OCI-LY7 (cell line): Measurements from ENCODE around the gene FAXC. TPM values are rescaled to one million over a fixed set of nuclear protein-coding genes. Genes with fewer than 3 reads are reported as not detected.

Source experiments
- BruUV-seq: library from RNA; stranded (reverse); fragments of 400-500 nt; replicated peaks from 2 replicates; lab custom pipeline; 2021; lab: Mats Ljungman, UMichigan
- CTCF ChIA-PET: fragments of 300-600 bp; sonication (Branson Sonifier 250); formaldehyde crosslinking; loops from one replicate; lab custom pipeline; 2022; ENCODE audit warnings: antibody characterized with exemption; ENCODE audit not compliant: unreplicated experiment; lab: Charles Lee
- POLR2A ChIA-PET: fragments of 300-600 bp; sonication (Branson Sonifier 250); formaldehyde crosslinking; loops from one replicate; lab custom pipeline; 2022; ENCODE audit warnings: antibody characterized with exemption; lab: Charles Lee
- DNase-seq: peaks from one replicate; pipeline ENCODE4 v3.0.0-alpha.2; 2015; ENCODE audit warnings: low spot score
- H2AFZ ChIP-seq: fragments of 200-600 bp; sonication (generic), shearing (Covaris generic); 2 replicates; pipeline ENCODE4 v1.6.1; 2014; ENCODE audit warnings: mild to moderate bottlenecking, antibody characterized with exemption, low read length, moderate library complexity
- H3K27ac ChIP-seq: fragments of 200-600 bp; sonication (generic); 2 replicates; pipeline ENCODE4 v1.5.1; 2014; ENCODE audit warnings: mixed run types, low read depth, mild to moderate bottlenecking, moderate library complexity, low read length, inconsistent platforms; ENCODE audit not compliant: poor library complexity, severe bottlenecking
- H3K36me3 ChIP-seq: fragments of 200-600 bp; sonication (generic); 2 replicates; pipeline ENCODE4 v1.6.1; 2014; ENCODE audit warnings: mild to moderate bottlenecking, antibody characterized with exemption, low read length, moderate library complexity, mixed read lengths; ENCODE audit not compliant: insufficient read depth
- H3K4me1 ChIP-seq: fragments of 200-600 bp; sonication (generic); 2 replicates; pipeline ENCODE4 v1.5.1; 2014; ENCODE audit warnings: mild to moderate bottlenecking, low read length; ENCODE audit not compliant: insufficient read depth, poor library complexity, severe bottlenecking
- H3K4me2 ChIP-seq: fragments of 200-600 bp; sonication (generic); 2 replicates; pipeline ENCODE4 v1.6.1; 2014; ENCODE audit warnings: mild to moderate bottlenecking, low read length
- H3K4me3 ChIP-seq: fragments of 200-600 bp; sonication (generic); 2 replicates; pipeline ENCODE4 v1.5.1; 2014; ENCODE audit warnings: mild to moderate bottlenecking, low read depth, low read length; ENCODE audit not compliant: poor library complexity, severe bottlenecking
- H3K79me2 ChIP-seq: fragments of 200-600 bp; sonication (generic); 2 replicates; pipeline ENCODE4 v1.6.1; 2016; ENCODE audit warnings: low read depth, mild to moderate bottlenecking, low read length, moderate library complexity, mixed read lengths; ENCODE audit not compliant: insufficient read depth
- H3K9me2 ChIP-seq: fragments of 200-600 bp; sonication (generic); 2 replicates; pipeline ENCODE4 v1.6.1; 2016; ENCODE audit warnings: mild to moderate bottlenecking, low read length, mixed read lengths; ENCODE audit not compliant: insufficient read depth
- H3K9me3 ChIP-seq: fragments of 200-600 bp; sonication (generic); 2 replicates; pipeline ENCODE4 v1.6.1; 2014; ENCODE audit warnings: mild to moderate bottlenecking, mixed run types, low read length, mixed read lengths
- H4K20me1 ChIP-seq: fragments of 200-600 bp; sonication (generic); 2 replicates; pipeline ENCODE4 v1.6.1; 2014; ENCODE audit warnings: mild to moderate bottlenecking, antibody characterized with exemption, low read length, moderate library complexity, mixed read lengths; ENCODE audit not compliant: insufficient read depth
- EZH2phosphoT487 ChIP-seq: fragments of 200-600 bp; sonication (generic); IDR thresholded peaks from 2 replicates; pipeline ENCODE4 v1.6.1; 2018; ENCODE audit warnings: low read depth, borderline replicate concordance, mild to moderate bottlenecking, mixed run types, antibody characterized with exemption, low read length, moderate library complexity, mixed read lengths
- intact Hi-C: fragments of 100-400 bp; cut with micrococcal nuclease; formaldehyde crosslinking; loops from one replicate; pipeline ENCODE4 v1.10.0; 2022; ENCODE audit not compliant: unreplicated experiment
- total RNA-seq, 2 experiments: library from RNA; depleted of rRNA in 1 of 2; stranded (reverse); fragments of >200 nt in 1 of 2; shearing (Covaris generic) in 1 of 2; gene quantifications; 2 replicates each; pipeline ENCODE4 v1.2.3, GENCODE V29; 2014 to 2022
- TF ChIP-seq, protein P1 (sequence below): fragments of 200-600 bp; sonication (generic); conservative IDR thresholded peaks from 2 replicates; pipeline ENCODE4 v1.5.1; 2014; ENCODE audit warnings: mild to moderate bottlenecking, antibody characterized with exemption, low read length, moderate library complexity, mixed read lengths

FAXC gene
- total RNA-seq, 2 experiments from 2014 or later = not detected

DNA sequence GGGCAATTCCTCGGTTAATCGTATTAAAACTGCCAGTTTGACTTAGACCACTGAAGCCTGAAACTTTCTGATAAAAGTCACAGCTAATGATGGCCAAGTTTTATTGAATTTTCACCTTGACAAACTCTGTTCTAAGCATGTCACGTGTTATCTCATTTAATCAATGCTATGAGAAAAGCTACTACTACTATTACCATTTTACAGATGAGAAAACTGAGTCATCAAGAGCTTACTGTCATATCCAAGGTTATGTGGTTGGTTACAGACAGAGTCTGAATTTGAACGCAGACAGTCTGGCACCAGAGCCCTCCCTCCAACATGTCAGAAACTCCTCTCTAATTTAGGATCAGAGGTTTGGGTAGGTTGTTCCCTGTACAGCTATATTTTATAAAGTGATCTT lies 4.3 kb downstream of the FAXC start:
- no peaks in the 10 kb centered on the region for H3K9me3 ChIP-seq
- no peak overlapping the region for H3K4me2 ChIP-seq
- ChIA-PET POLR2A (interaction anchor here (0.5 to 1.1 kb wide), 5 partner anchors 10 to 464 kb away, joined by 3 to 5 read pairs (median 4); no protein-coding TSS in a partner anchor), CTCF (no interaction called here)
- DNase-seq = no peak
- H2AFZ ChIP-seq = no peak overlapping the region
- no peaks in the 10 kb centered on the region for H3K36me3 ChIP-seq
- intact Hi-C loops = no loop called here
- TF ChIP-seq, protein P1, sequence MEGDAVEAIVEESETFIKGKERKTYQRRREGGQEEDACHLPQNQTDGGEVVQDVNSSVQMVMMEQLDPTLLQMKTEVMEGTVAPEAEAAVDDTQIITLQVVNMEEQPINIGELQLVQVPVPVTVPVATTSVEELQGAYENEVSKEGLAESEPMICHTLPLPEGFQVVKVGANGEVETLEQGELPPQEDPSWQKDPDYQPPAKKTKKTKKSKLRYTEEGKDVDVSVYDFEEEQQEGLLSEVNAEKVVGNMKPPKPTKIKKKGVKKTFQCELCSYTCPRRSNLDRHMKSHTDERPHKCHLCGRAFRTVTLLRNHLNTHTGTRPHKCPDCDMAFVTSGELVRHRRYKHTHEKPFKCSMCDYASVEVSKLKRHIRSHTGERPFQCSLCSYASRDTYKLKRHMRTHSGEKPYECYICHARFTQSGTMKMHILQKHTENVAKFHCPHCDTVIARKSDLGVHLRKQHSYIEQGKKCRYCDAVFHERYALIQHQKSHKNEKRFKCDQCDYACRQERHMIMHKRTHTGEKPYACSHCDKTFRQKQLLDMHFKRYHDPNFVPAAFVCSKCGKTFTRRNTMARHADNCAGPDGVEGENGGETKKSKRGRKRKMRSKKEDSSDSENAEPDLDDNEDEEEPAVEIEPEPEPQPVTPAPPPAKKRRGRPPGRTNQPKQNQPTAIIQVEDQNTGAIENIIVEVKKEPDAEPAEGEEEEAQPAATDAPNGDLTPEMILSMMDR = no peak
- TF ChIP-seq EZH2phosphoT487 = no peak
- H3K79me2 ChIP-seq = no peaks in the 10 kb centered on the region
- H3K4me3 ChIP-seq = no peak overlapping the region
- no peaks in the 10 kb centered on the region for H3K4me1 ChIP-seq
- no peaks in the 10 kb centered on the region for H3K9me2 ChIP-seq
- H4K20me1 ChIP-seq = no peaks in the 10 kb centered on the region
- no peak overlapping the region for H3K27ac ChIP-seq
- no TSS peak for BruUV-seq

DNA sequence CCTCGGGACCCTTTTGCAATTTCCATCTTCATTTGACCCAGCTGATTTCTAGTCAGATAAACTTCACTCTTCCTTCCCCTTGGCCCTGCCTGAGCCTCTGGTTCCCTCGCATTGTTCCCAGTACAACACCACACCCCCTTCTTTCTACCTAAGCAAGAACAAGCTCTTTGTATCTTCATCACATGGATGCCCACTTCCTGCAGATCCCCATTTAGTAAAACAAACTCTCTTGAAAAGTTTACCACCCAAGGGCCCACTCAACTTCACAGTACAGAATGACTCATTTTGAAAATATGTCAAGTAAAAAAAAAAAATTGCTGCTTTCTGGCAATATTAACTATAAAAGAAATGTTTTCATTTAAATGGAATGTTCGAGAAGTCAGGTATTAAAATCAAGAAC lies 5.2 kb downstream of the FAXC start:
- no peak for DNase-seq
- CTCF ChIA-PET = no interaction called here

DNA sequence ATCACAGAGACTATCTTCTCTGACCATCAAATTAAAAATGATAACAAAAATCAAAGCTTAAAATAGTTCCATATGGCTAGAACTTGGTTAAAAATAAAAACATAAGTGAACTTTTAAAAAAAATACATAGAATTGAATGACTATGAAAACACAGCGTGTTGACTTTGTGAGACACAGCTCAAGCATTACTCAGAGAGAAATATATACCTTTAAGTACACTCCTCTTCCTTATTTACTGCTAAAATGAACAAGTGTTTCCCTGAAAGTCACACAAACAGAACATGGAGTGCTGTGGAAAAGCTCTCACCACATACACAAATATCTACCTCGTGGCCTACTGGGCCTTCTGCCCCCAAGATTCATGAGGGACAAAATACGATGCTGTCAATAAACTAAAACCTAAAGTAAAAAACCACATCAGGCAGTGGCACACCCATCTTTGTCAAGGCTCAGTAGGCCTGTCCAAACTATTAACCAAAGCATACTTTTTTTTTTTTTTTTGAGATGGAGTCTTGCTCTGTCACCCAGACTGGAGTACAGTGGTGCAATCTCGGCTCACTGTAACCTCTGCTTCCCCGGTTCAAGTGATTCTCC lies 7.5 kb downstream of the FAXC start:
- intact Hi-C loops = no loop called here
- Histone ChIP-seq H3K27ac (no peak overlapping the region), H3K4me3 (no peak overlapping the region), H3K9me2 (no peaks in the 10 kb centered on the region), H4K20me1 (no peaks in the 10 kb centered on the region), H3K36me3 (no peaks in the 10 kb centered on the region), H3K9me3 (no peaks in the 10 kb centered on the region), H3K4me2 (no peak overlapping the region), H3K4me1 (no peaks in the 10 kb centered on the region), H3K79me2 (no peaks in the 10 kb centered on the region), H2AFZ (no peak overlapping the region)
- TF ChIP-seq, protein P1 = no peak
- TF ChIP-seq EZH2phosphoT487 = no peak
- DNase-seq = no peak
- ChIA-PET CTCF (no interaction called here), POLR2A (no interaction called here)
- BruUV-seq = no TSS peak

More for the DNA sequence above, 5.2 kb downstream of the FAXC start:
- POLR2A ChIA-PET = interaction anchor here (1.1 kb wide), 1 partner anchor 11 kb away, joined by 4 read pairs; no protein-coding TSS in a partner anchor
- H3K4me2 ChIP-seq = no peak overlapping the region
- H3K9me3 ChIP-seq = no peaks in the 10 kb centered on the region
- TF ChIP-seq, protein P1 = no peak
- TF ChIP-seq EZH2phosphoT487 = no peak
- no peak overlapping the region for H3K4me3 ChIP-seq
- BruUV-seq = no TSS peak
- no peaks in the 10 kb centered on the region for H3K36me3 ChIP-seq
- no peaks in the 10 kb centered on the region for H4K20me1 ChIP-seq
- no peak overlapping the region for H2AFZ ChIP-seq
- H3K4me1 ChIP-seq = no peaks in the 10 kb centered on the region
- no peak overlapping the region for H3K27ac ChIP-seq
- no peaks in the 10 kb centered on the region for H3K79me2 ChIP-seq
- no peaks in the 10 kb centered on the region for H3K9me2 ChIP-seq
- intact Hi-C loops = no loop called here
